Fibroblast of mammary gland (primary cell): ENCODE data around the gene CYB5R2.
A peak's percentile ranks its signal among the peaks of the same experiment; 100 is the strongest.

Experiments
- DNase-seq: peaks from one replicate; pipeline ENCODE4 v3.0.0-alpha.2; 2010; ENCODE audit warnings: low read depth
- H3K4me3 ChIP-seq: 2 replicates; pipeline ENCODE4 v1.5.1; 2011; ENCODE audit warnings: low read depth, mild to moderate bottlenecking, low read length, moderate library complexity; ENCODE audit not compliant: control insufficient read depth
- CTCF ChIP-seq: conservative IDR thresholded peaks from 2 replicates; pipeline ENCODE4 v1.5.1; 2011; ENCODE audit warnings: low read depth, low read length, inconsistent platforms; ENCODE audit not compliant: control insufficient read depth, insufficient read depth

Gene CYB5R2

GRCh38 chr11:7692426-7692825, 19.1 kb upstream of the CYB5R2 start:
- no peak for DNase-seq
- TF ChIP-seq CTCF, result no peak
- no peak overlapping the region for H3K4me3 ChIP-seq

GRCh38 chr11:7691759-7692350, 18.6 kb upstream of the CYB5R2 start:
- no peak for DNase-seq
- no peak for TF ChIP-seq CTCF
- H3K4me3 ChIP-seq, result no peak overlapping the region

GRCh38 chr11:7690648-7691047, 17.3 kb upstream of the CYB5R2 start:
- peak; percentile 17 for TF ChIP-seq CTCF
- DNase-seq, result peak; percentile 52
- no peak overlapping the region for H3K4me3 ChIP-seq

- no peak overlapping the region for H3K4me3 ChIP-seq
- TF ChIP-seq CTCF, result no peak
- no peak for DNase-seq
Observed at GRCh38 chr11:7689239-7689638, 15.9 kb upstream of the CYB5R2 start.

GRCh38 chr11:7688238-7688826, 15.0 kb upstream of the CYB5R2 start:
- DNase-seq, result peak; percentile 24

GRCh38 chr11:7687386-7687785, 14.1 kb upstream of the CYB5R2 start:
- DNase-seq, result no peak
- TF ChIP-seq CTCF, result no peak
- H3K4me3 ChIP-seq, result no peak overlapping the region

More at GRCh38 chr11:7688238-7688826, 15.0 kb upstream of the CYB5R2 start:
- peak; percentile 79 for TF ChIP-seq CTCF
- H3K4me3 ChIP-seq, result no peak overlapping the region

- no peak overlapping the region for H3K4me3 ChIP-seq
- no peak for TF ChIP-seq CTCF
- DNase-seq, result no peak
Observed at GRCh38 chr11:7686761-7687160, 13.5 kb upstream of the CYB5R2 start.
